Hepatocyte (in vitro differentiated cells): ENCODE data around the gene GPC5. TPM values are rescaled to one million over a fixed set of nuclear protein-coding genes. Genes with fewer than 3 reads are reported as not detected.

Experiments used
- DNase-seq: peaks from one replicate; pipeline ENCODE4 v3.0.0-alpha.2; 2016; ENCODE audit warnings: low spot score
- H2AFZ ChIP-seq: fragments of 200-600 bp; sonication (generic); 2 replicates; pipeline ENCODE4 v1.6.0; 2016; ENCODE audit warnings: antibody characterized with exemption, mild to moderate bottlenecking
- H3K27ac ChIP-seq: fragments of 200-600 bp; sonication (generic); 2 replicates; pipeline ENCODE4 v1.5.1; 2016; ENCODE audit warnings: mild to moderate bottlenecking
- H3K27me3 ChIP-seq: fragments of 200-600 bp; sonication (generic); 2 replicates; pipeline ENCODE4 v1.6.1; 2016
- H3K36me3 ChIP-seq: fragments of 200-600 bp; sonication (generic); replicated peaks from 2 replicates; pipeline ENCODE4 v1.5.1; 2016; ENCODE audit warnings: low read depth; ENCODE audit not compliant: insufficient read depth
- H3K4me1 ChIP-seq: fragments of 200-600 bp; sonication (generic); 2 replicates; pipeline ENCODE4 v1.5.1; 2016; ENCODE audit warnings: mild to moderate bottlenecking, moderate library complexity; ENCODE audit not compliant: insufficient read depth
- H3K4me2 ChIP-seq: fragments of 200-600 bp; sonication (generic); 2 replicates; pipeline ENCODE4 v1.6.0; 2016
- H3K4me3 ChIP-seq: fragments of 200-600 bp; sonication (generic); 2 replicates; pipeline ENCODE4 v1.5.1; 2016; ENCODE audit warnings: mild to moderate bottlenecking
- H3K79me2 ChIP-seq: fragments of 200-600 bp; sonication (generic); 2 replicates; pipeline ENCODE4 v1.6.0; 2017; ENCODE audit warnings: mild to moderate bottlenecking
- H3K9me2 ChIP-seq: fragments of 200-600 bp; sonication (generic); replicated peaks from 2 replicates; pipeline ENCODE4 v1.6.0; 2017; ENCODE audit warnings: mild to moderate bottlenecking; ENCODE audit not compliant: insufficient read depth
- H3K9me3 ChIP-seq: fragments of 200-600 bp; sonication (generic); 2 replicates; pipeline ENCODE4 v1.5.1; 2016; ENCODE audit warnings: low read depth, mild to moderate bottlenecking
- H4K20me1 ChIP-seq: fragments of 200-600 bp; sonication (generic); 2 replicates; pipeline ENCODE4 v1.6.0; 2016; ENCODE audit warnings: mild to moderate bottlenecking; ENCODE audit not compliant: insufficient read depth, poor library complexity, severe bottlenecking
- EZH2 ChIP-seq: fragments of 200-600 bp; sonication (generic); IDR thresholded peaks from 2 replicates; pipeline ENCODE4 v1.6.1; 2016; ENCODE audit warnings: antibody characterized with exemption, mild to moderate bottlenecking, borderline replicate concordance
- EZH2phosphoT487 ChIP-seq: fragments of 200-600 bp; sonication (generic); IDR thresholded peaks from one replicate; pipeline ENCODE4 v1.6.1; 2018; ENCODE audit warnings: antibody characterized with exemption, mild to moderate bottlenecking, low read depth, moderate library complexity; ENCODE audit not compliant: unreplicated experiment, severe bottlenecking
- WGBS: methylation state at CpG from one replicate; pipeline ENCODE4 v1.1.6; 2016; ENCODE audit warnings: low lambda C conversion rate; ENCODE audit errors: missing lambda C conversion rate; 5-methylcytosine and 5-hydroxymethylcytosine counted together
- polyA plus RNA-seq: library from polyadenylated mRNA; unstranded; fragments of >200 nt; fragmentation: Nextera tagmentation; extraction: Ambion mirVana; gene quantifications from 2 replicates; pipeline ENCODE4 v1.2.1, GENCODE V29; 2016
- total RNA-seq: library from RNA; depleted of rRNA; stranded (reverse); fragments of >200 nt; gene quantifications from 2 replicates; pipeline ENCODE4 v1.2.3, GENCODE V29; 2014
- TF ChIP-seq, protein P1 (sequence below): fragments of 200-600 bp; sonication (generic); IDR thresholded peaks from 2 replicates; pipeline ENCODE4 v1.5.1; 2016; ENCODE audit warnings: antibody characterized with exemption, mild to moderate bottlenecking; ENCODE audit not compliant: poor library complexity

The GPC5 gene
- total and polyA plus RNA-seq, 2 experiments from 2014 or later, result 3.9 to 5.4 TPM

DNA sequence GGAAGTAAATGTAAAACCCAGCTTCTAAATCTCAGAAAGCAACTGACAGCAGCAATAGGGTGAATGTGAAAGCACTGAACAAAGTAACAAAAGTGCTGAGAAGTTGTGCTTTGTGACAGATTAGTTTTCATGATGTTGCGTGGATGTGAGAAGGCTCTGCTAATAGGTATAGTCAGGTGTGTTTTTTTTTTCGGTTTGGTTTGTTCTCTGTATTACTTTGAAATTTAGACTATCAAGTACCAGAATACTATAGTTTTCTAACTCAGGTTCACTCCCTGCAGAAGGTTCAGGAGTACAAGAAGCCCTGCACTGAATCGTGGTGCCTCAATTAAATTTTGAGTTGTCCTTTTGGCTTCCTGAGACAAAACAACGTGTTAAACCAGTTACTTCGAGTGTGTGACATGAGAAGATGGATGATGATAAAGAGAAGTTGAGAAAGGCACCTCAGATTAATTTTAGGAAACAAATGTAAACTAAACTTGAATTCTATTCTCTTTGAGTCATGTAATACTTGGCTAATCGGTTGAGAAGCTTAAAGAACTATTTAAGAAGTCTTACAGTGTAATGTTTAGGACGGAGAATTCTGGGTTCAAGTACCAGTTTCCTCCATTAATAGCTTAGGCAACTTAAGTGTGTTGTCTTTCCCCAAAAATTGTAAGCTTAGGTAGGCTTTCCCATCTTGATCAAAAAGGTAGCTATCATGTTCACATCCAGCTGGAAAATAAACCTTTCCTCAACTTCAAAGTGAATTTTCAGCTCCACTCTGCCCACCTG is 40.6 kb upstream of the GPC5 start:
- no peaks in the 10 kb centered on the region for H3K36me3 ChIP-seq
- 91% methylated on average over 7 of the region's 7 CpGs for WGBS
- H3K4me1 ChIP-seq, result peaks cover 11% of the 10 kb centered on the region
- H4K20me1 ChIP-seq, result peaks cover 10% of the 10 kb centered on the region
- no peak overlapping the region for H3K4me3 ChIP-seq
- H3K79me2 ChIP-seq, result peaks cover 12% of the 10 kb centered on the region
- H3K9me2 ChIP-seq, result no peaks in the 10 kb centered on the region
- H3K27ac ChIP-seq, result no peak overlapping the region
- no peaks in the 10 kb centered on the region for H3K27me3 ChIP-seq
- no peak for DNase-seq
- no peak overlapping the region for H2AFZ ChIP-seq
- no peaks in the 10 kb centered on the region for H3K9me3 ChIP-seq
- no peak overlapping the region for H3K4me2 ChIP-seq
- TF ChIP-seq EZH2phosphoT487 (no peak), EZH2 (no peak)
- TF ChIP-seq, protein P1, sequence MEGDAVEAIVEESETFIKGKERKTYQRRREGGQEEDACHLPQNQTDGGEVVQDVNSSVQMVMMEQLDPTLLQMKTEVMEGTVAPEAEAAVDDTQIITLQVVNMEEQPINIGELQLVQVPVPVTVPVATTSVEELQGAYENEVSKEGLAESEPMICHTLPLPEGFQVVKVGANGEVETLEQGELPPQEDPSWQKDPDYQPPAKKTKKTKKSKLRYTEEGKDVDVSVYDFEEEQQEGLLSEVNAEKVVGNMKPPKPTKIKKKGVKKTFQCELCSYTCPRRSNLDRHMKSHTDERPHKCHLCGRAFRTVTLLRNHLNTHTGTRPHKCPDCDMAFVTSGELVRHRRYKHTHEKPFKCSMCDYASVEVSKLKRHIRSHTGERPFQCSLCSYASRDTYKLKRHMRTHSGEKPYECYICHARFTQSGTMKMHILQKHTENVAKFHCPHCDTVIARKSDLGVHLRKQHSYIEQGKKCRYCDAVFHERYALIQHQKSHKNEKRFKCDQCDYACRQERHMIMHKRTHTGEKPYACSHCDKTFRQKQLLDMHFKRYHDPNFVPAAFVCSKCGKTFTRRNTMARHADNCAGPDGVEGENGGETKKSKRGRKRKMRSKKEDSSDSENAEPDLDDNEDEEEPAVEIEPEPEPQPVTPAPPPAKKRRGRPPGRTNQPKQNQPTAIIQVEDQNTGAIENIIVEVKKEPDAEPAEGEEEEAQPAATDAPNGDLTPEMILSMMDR, result no peak

- TF ChIP-seq EZH2phosphoT487 (no peak), EZH2 (no peak)
- TF ChIP-seq, protein P1, result no peak
- Histone ChIP-seq H3K36me3 (no peaks in the 10 kb centered on the region), H3K4me3 (no peak overlapping the region), H3K4me2 (no peak overlapping the region), H3K79me2 (peaks cover 7% of the 10 kb centered on the region), H2AFZ (no peak overlapping the region), H3K27ac (no peak overlapping the region), H3K4me1 (peaks cover 9% of the 10 kb centered on the region), H3K9me3 (no peaks in the 10 kb centered on the region), H3K9me2 (no peaks in the 10 kb centered on the region), H3K27me3 (no peaks in the 10 kb centered on the region), H4K20me1 (peaks cover 10% of the 10 kb centered on the region)
- WGBS, result 69% methylated on average over 2 of the region's 2 CpGs
- DNase-seq, result no peak
Measured at GRCh38 chr13:91358387-91358782, 40.0 kb upstream of the GPC5 start.

DNA sequence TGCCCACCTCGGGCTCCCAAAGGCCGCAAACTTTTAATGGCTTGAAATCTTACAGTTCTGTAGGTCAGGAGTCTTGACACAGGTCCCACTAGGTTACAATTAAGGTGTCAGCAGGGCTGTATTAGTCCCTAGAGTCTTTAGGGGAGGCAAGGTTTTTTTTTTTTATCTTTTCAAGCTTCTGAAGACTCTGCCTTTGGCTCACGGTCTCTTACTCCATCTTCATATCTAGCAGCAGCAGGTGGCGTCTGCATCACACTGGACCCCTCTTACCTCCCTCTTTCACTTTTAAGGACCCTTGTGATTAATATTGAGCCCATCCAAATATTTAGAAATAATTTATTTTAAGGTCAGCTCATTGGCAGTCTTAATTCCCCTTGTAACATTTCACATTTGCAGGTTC is 39.3 kb upstream of the GPC5 start:
- Histone ChIP-seq H3K4me1 (peaks cover 1% of the 10 kb centered on the region), H3K4me2 (no peak overlapping the region), H3K4me3 (no peak overlapping the region), H2AFZ (no peak overlapping the region), H3K79me2 (peaks cover 6% of the 10 kb centered on the region), H3K36me3 (no peaks in the 10 kb centered on the region), H4K20me1 (peaks cover 9% of the 10 kb centered on the region), H3K27ac (no peak overlapping the region), H3K27me3 (no peaks in the 10 kb centered on the region), H3K9me3 (no peaks in the 10 kb centered on the region), H3K9me2 (no peaks in the 10 kb centered on the region)
- WGBS, result 89% methylated on average over 4 of the region's 4 CpGs
- TF ChIP-seq EZH2 (no peak), EZH2phosphoT487 (no peak)
- TF ChIP-seq, protein P1, result no peak
- no peak for DNase-seq
